NK-92 (cell line): ENCODE results near the gene DPP10.

Source experiments
- DNase-seq: peaks from one replicate; lab custom pipeline; 2025; ENCODE audit not compliant: unreplicated experiment; lab: John Stamatoyannopoulos, UW

The DPP10 gene

DNA sequence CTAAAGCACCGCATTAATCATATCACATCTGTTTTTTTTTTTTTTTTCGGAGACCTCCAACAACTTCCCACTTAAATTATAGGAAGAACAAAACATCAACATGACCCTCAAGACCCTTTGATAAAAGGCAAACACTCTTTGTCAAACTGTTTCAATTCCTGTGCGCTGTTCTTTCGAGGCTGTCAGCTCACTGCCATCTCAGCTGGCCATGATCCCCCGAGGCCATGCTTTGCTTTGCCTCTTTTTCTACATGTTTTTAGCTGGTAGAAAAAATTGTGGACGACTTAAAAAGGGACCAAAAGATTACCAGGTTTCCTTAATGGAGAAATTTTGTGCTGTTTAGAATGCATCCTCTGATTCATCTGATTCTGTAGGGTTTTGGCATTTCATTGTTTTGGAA lies 138.2 kb downstream of the DPP10 start:
- DNase-seq = no peak

DNA sequence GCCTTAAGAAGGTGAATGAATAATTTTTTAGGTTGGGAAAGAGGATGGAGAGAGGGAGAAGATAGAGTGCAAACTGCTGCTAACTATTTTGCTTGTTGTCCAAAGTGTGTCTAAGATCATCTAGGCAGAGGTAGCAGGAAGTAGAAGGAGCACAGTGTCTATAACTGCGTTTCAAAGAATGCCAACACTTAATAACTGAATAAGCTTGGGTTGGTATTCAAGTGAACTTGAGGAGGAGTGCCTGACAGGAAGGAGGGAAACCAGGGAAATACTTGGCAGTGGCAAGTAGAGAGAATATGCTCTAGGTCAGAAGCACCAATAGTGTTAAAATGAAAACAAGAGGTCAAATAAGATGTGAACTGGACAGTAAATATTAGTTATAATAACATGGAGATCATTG lies 155.9 kb downstream of the DPP10 start:
- DNase-seq = no peak

DNA sequence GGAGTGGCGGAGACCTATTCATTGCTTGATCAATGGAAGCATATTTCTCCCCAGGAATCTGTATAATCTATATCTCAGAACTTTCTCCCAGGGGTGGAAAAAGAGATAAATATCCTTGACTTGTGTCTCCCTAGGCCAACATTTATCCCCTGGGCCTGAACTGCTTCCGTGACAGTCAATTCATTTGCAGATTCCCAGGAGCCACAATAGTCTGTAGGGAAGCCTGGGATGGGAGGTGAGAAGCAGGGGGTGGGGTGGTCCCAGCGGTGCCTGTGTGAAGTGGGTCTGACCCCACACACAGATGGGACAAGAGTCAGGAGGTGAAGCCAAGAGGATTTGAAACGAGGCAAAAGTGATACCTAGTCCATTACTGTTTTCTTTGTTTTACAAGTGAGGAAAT lies 166.8 kb downstream of the DPP10 start:
- DNase-seq = no peak

DNA sequence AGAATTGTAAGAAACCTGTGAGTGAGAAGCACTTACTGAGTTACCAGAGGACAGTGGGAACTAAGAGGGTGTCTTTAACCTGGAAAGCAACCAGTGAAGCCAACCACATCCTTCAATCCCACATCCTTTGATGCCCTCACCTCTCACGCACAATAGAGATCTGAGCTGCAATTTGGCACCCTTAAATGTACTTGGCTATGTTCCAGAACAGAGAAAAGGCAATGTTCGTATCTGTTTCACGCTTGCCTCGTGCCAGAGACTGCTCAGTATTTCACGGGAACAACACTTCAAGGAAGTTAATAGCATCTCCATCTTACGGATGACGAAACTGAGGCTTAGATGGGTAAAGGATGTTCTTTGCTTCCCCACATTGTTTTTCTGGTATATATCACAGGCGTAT lies 167.4 kb downstream of the DPP10 start:
- no peak for DNase-seq

DNA sequence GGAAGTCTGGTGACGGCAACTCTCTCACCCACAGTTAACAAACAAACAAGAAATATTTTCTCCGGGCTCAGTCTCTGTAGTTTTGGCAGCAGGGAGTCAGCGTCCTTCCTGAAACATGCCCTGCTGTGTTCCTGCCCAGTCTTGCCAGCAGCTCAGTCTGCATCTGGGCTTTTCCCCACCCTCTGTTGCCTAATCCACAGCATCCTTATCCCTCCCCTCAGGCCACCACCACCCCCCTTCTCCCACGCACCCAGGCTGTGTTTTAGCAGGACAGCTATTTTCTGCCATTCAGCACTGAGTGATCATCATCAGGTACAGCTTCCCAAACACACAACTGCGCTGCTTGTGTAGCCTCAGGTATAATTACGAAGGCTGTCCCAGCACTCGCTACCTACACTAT lies 168.2 kb downstream of the DPP10 start:
- no peak for DNase-seq

DNA sequence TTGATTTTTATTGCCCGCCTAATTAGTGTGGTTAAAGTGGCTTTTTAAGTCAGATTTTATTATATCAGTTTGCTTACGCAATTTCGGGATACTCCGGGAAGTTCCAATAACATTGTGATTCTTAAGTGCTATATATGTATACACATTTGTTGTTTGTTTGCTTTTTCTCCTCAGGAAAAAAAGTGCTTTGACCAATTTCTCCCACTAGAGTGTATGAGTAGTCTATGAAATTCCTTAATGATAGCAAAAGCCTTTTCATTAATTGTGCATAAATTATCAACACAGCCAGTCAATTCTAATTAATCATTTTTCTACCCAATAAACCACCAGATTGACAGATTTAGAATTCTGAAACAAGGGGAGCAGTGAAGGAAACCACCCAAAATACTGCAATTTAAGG lies 172.2 kb downstream of the DPP10 start:
- no peak for DNase-seq

DNA sequence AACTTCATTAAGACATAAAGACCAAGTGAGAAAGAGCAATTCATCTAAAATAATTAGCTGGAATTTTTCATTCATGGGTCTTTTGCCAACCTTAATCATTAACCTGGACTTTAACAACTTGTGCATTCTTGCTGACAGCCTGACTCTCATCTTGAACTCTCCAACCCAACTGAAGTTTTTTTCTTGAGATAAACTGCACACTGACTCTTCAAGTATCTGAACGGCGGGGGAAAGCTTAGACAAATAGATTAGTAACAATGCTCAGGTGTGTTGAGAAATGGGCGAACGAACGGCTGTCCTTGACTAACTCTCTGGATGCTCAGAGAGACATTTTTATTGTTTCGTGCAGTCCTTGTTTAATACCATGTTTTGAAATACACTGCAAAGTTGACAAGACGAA lies 186.0 kb downstream of the DPP10 start:
- DNase-seq = no peak

DNA sequence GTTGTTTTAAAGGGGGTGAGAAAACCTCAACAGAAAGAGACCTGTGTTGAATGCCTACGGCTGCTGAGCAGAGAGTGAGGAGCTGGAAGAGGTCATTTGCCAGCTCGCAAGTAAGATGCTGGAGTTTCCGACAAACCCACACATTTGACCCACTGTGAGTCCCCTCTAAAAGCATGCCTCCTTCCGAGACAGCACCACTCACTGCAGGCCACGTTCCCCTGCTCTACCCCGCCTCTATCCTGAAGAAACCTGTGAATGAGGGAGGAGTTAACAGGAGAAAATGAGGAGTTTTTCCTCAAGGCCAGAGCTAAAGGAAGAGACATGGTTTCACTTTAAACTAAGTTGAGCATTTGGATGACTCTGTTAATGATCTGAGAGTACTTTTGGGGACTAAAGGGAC lies 188.7 kb downstream of the DPP10 start:
- DNase-seq = no peak

DNA sequence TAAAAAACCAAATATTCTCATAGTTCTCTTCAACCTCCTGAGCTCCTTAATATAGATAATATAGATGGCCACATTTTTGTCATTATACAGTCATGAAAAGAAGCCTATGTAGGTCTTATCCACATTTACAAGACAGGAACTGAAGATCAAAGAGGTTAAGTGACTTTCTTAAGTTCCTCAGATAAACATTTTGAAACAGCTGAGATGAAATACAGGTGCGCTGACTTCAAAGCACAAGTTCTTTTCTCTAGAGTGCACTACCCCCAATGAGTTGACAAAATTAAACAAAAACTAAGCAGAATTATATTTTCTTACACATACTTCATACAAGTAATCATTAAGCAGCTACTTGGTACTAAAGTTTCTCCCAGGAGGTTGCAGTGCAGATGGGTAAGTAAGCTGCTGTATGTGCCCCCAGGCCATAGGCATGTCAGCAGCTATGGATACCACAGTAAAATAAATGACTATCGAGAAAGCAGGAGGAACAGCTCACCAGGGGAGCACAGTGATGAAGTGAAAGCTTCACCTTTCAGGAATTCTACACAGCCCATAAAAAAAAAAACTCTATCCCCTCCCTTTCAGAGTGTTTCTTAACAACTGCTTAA lies 199.8 kb downstream of the DPP10 start:
- no peak for DNase-seq

DNA sequence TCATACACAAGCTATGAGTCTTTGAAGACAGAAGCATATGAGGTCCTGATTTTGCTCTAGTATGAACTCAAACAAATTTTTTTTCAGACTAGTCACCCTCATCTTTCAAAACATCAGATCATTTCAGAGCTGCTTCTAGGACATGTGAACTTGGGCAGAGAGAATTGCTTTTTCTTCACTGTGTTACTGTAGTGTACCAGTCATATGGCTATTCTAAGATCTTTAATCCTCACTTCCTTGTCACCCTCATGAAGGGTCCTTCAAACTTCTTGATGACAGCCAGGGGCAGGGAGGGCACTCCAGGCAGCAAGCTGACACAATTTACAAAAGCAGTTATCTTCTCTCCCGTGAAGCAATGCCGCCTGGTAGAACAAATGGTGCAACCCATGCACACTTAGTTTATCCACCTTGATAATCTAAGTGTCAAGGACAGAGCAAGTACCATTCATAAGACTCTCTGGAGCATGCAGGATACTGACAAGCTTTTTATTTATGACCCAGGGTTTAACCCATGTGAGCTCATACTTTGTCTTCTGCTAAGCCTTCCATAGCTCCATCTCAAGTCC lies 200.6 kb downstream of the DPP10 start:
- DNase-seq = no peak

DNA sequence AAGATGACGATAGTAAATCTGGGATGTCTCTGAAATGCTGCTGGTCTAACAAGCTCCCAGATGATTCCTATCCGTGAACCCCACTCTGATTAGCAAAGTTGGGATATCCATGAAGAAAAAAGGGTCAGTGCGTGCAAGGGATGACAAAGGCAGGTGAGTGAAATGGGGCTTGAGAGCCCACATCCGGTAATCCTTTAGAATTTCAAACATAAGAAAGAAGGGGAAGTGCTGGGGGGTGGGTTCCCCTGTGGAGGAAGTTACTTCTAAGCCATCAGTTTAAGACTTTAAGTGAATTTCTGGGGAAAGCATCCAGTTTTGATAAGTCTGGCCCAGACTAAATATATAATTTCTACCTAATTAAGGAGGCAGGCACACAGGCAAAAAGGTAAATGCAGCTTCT lies 209.5 kb downstream of the DPP10 start:
- DNase-seq = no peak

DNA sequence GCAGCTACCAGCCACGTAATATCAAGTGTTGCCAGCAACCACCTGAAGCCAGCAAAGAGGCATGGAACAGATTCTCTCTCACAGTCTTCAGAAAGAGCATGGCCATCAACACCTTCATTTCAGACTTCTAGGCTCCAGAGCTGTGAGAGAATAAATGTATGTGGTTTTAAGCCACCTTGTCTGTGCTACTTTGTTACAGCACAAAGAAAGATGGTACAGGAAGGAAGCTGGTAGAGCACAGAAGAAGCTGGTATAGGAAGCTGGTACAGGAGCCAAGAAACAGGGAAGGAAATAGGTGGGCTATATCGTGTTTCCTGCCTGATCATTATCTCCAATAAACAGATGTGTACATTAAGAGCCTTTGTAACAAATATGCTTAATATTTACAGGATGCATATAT lies 217.4 kb downstream of the DPP10 start:
- no peak for DNase-seq

DNA sequence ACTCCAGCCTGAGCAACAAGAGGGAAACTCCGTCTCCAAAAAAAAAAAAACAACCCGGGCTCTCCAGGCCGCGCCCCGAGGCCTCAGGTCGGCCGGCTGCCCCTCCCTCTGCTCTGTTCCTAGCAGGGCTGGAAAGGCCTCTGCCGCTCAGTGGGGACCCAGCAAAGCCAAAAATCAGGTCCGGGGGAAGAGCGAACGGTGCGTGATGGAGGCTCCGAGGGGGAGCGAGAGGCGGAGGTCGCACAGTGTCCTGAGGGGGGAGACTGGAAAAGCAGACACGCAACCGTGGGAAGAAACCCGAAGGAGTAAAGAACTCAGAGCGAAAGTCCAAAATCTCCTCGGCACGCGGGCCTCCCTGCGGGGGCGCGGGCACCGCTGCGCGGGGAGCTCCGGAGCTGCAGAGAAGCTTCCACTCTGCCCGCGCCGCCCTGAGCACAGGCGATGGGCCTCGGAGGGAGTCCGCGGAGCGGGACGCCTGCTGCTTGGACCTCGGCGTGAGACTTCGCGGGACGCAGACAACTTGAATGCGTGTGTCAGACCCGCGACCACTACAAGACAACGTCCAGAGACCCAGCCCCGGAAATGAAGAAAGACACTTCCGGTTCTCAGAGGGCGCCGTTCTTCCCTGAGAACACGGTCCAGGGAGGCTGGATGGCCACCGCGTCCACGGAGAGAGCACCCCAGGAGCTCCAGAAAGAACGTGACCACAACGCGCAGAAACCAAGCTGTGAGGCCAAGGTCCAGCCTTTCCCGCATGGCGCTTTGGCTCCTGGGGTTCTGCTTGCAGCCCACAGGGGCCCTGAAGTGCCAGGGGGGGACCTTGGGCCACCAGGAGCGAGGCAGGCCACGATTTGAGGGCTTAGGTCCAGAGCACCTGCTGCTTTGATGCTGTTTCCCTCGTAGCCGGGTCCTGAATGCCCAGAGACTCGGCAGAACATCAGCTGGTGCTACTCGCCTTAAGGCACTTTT lies 219.8 kb downstream of the DPP10 start:
- DNase-seq = no peak

DNA sequence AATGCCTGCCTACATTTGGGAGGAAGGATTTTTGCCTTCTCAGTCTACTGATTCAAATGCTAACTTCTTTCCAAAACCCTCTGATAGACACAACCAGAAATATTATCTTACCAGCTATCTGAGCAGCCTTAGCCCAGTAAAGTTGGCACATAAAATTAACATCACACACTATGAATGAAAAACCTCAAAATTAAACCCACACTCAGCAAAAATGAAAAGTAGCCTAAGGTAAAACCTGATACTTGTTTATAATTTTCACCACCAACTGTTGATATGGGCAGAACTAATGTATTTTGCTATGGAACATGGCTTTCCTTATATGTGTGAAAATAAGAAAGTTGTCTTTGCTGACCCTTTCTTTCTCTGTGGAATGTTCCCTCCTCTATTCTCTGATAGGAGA lies 226.0 kb downstream of the DPP10 start:
- DNase-seq = no peak

DNA sequence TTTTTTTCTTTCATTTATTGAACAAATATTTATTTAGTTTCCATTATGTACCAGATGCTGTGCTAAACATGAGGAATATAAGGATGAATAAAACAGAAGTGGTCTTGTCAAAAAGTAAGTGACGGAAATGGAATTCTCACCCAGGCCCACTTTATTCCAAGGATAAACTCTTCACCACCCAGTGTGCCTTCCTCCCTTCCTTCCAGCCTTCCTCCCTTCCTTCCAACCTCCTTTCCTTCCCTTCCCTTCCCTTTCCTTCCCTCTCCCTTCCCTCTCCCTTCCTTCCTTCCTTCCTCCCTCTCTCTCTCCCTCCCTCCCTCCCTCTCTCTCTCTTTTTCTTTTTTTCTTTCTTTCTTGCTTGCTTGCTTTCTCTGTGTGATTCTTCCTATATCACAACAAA lies 240.8 kb downstream of the DPP10 start:
- no peak for DNase-seq

DNA sequence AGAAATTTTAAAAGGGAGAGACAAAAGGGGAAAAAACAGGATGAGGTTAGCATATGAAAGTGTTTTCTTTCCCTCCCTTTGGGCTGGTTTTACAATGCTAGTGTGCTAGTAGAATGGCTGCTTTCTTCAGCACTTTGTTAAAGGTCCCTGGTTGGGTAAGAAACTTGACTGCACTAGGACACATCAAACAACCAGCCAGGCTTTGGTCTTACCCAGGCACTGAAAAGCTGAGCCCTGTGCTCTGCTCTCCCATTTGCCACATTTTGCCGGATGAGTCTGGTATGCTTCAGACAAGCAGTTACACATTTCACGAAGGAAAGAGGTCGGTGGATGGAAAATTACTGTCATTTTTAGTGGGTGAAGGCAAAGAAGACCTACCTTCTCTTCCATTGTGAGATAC lies 242.0 kb downstream of the DPP10 start:
- no peak for DNase-seq

DNA sequence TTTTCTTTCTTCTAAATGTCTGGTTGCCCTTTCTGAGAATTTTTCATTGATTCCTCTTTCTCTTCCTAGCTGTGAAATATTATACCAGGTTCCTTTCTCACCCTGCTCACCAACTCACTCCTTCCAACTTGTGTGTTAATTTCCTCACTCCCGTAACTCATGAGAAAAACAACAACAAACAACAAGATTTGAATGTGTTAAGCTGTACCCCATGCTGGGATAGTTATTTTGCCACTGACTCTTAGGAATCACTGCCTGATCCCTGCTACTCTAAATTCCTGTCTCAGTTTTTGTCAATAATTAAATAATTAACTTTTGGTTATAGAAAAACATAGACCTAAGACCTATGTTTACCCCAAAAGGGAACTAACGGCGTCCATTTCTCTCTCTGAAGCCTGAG lies 242.7 kb downstream of the DPP10 start:
- DNase-seq = no peak

DNA sequence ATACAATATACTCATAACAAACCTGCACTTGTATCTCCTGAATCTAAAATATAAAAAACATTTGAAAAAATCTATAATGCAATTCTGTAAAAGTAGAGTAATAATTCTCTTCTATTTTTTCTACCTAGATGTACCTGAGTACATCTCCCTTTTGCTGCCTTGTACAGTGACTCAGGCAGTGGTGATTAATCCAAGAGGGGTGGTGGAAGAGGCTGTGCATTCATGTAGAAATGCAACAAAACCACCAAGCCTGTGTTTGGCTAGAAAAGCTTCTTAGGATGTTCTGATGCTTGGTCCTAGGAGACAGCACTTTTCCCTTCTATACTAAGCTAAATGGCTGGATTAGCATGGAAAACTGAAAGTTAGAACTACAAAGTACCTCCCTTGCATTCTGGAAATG lies 245.8 kb downstream of the DPP10 start:
- no peak for DNase-seq

DNA sequence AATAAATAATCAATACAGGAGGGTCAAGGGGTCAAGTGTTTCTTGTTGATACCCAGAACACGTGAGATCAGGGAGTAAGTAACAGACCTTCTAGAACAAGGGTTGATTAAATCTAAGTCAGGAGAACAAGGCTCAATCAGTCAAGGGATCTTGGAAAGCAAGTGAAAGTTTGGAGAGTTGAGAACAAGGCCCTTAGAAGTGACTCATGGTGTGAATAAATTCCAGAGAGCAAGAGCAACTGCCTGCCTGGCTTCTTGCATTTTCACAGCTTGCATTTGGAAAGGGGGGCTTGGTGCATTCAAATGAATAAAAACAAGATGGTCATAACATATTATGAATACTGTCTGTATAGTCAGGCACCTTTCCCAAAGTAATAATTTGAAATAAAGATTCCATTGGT lies 256.1 kb downstream of the DPP10 start:
- no peak for DNase-seq

DNA sequence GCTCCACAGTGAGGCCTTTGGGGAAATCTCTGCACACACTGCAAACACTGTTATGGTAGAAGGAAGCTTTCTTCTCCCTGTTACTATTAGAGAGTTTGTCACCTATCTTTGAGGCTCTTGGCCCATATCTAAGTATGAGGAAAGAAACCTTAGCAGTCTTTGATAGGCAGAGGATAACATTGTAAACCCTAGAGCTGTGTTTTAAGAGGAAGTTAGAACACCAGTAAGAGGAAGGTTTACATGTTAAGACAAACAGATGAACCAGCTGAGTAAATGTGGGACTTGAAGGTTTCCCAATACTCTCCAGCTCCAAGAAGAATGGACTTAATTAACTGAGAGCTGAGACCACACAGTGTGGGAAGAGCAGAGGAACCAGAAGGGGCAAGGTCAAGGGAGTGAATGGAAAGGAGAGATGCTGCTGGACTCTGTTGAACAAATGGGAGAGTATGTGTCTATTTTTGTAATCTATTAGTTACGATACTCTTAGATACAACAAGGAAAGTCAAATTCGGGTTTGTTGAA lies 257.0 kb downstream of the DPP10 start:
- DNase-seq = no peak

DNA sequence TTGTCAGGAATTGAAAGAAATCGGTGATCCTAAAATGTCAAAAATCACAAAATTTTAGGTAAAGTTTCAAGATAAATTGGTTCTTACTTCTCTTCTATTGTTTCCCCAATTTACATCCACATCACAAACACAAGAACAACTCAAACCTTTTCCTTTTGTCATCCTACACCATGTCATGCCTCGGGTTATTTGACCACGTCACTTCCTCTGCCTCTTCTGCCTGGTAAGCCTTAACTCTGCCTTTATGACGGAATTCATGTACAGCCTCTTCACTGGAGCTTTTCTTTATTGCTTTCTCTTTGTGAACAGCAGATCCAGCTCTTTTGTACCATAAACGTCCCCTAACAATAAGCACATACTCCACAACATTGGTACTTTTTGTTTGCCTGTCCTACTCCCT lies 258.0 kb downstream of the DPP10 start:
- no peak for DNase-seq
